Stimulated activated naive CD8-positive, alpha-beta T cell treated with anti-CD3 and anti-CD28 coated beads, Interleukin-15, Interleukin-2, amounts not matched to agents 100 ng/mL and 50 ng/mL, for 24 hours (primary cell): ENCODE results near the gene GRAMD2A.

Experiments used
- H3K27ac Mint-ChIP-seq: one replicate; pipeline ENCODE4 v1.8.0; 2021; ENCODE audit warnings: mild to moderate bottlenecking, mixed read lengths
- H3K27me3 Mint-ChIP-seq: one replicate; pipeline ENCODE4 v1.8.0; 2021; ENCODE audit warnings: mixed read lengths
- H3K36me3 Mint-ChIP-seq: one replicate; pipeline ENCODE4 v1.8.0; 2021; ENCODE audit warnings: low read depth, mixed read lengths
- H3K4me1 Mint-ChIP-seq: one replicate; pipeline ENCODE4 v1.8.0; 2021; ENCODE audit warnings: low read depth, mixed read lengths
- H3K4me3 Mint-ChIP-seq: one replicate; pipeline ENCODE4 v1.8.0; 2021; ENCODE audit warnings: mild to moderate bottlenecking, mixed read lengths
- H3K9me3 Mint-ChIP-seq: one replicate; pipeline ENCODE4 v1.8.0; 2021; ENCODE audit warnings: mixed read lengths

The GRAMD2A gene

DNA sequence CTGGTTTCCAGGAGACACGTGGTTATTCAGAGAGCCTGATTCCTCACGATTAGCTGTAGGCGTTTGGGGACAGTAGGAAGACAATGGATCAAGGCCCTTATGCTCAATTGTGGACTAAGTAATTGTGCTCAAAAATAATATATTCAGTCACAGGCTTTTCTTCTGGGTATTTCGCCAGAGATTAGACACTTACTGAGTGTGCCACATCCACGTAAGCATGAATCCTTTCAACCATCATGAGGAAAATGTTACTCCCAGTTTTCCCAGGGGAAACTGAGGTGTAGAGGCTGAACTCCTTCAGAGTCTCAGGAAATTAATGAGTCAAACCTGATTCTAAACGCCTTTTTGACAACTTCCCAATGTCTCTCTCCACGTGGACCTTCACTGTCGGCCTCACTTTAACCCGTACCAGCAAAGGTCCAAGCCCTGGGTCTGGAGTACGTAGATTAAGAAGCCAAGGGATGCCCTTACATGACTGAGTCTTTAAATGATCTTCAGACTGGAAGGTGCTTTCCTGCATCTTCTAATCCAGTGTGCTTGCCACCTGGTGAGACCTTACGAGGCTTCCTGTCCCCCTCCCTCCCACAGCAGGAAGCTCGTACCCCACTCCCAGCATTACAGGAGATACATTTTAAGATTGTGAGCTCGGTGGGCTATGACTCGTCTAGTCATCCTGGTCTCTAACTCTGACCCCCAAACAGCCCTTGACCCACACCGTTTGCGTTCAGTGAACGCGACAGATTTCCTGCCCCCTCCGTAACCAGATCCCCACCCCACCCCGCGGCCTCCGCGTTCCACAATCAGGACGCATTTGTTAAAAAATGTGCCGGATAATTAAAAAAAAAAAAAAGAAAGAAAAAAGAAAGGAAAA lies 31.7 kb upstream of the GRAMD2A start:
- Mint-ChIP-seq H3K27ac (peak overlapping the region; percentile 100), H3K4me1 (peaks cover 55% of the 10 kb centered on the region), H3K27me3 (no peaks in the 10 kb centered on the region), H3K36me3 (peaks cover 54% of the 10 kb centered on the region), H3K9me3 (no peaks in the 10 kb centered on the region), H3K4me3 (peak overlapping the region; percentile 94)

DNA sequence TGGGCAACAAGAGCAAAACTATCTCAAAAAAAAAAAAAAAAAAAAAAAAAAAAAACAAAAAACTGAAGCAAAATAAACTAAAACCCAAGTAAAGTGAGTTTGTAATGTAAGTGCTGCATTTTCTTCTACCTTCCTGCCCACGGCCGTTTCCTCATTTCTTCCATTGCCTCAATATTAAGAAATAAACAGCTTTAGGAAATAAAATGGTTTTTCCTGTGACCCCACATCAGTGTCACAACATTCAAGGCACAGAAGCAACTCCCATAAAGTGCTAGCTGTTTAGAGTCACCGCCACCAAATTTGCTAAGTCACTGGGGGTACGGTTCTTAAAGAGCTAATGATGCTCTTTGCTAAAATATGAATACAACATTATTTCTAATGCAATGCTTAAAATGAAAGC lies 30.1 kb upstream of the GRAMD2A start:
- no peaks in the 10 kb centered on the region for H3K27me3 Mint-ChIP-seq
- H3K36me3 Mint-ChIP-seq: peaks cover 70% of the 10 kb centered on the region
- H3K4me1 Mint-ChIP-seq: peaks cover 67% of the 10 kb centered on the region
- peak overlapping the region; percentile 94 for H3K4me3 Mint-ChIP-seq
- H3K9me3 Mint-ChIP-seq: no peaks in the 10 kb centered on the region
- peak overlapping the region; percentile 100 for H3K27ac Mint-ChIP-seq

DNA sequence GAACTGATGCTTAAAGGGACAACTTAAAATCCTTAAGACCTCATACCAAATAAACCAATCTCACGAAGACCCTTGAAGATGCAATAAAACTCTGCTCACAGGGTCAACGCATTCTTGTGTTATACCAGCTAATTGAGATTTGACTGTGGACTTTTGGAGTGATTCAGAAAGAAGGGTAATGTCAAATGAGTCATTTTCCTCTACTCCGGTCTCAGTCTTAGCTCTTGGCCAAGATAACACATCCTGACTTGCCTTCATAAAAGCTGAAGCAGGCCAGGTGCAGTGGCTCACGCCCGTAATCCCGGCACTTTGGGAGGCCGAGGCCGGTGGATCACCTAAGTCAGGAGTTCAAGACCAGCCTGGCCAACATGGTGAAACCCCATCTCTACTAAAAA lies 29.6 kb upstream of the GRAMD2A start:
- H3K4me1 Mint-ChIP-seq: peaks cover 67% of the 10 kb centered on the region
- no peaks in the 10 kb centered on the region for H3K27me3 Mint-ChIP-seq
- H3K27ac Mint-ChIP-seq: peak overlapping the region; percentile 100
- peaks cover 75% of the 10 kb centered on the region for H3K36me3 Mint-ChIP-seq
- H3K4me3 Mint-ChIP-seq: peak overlapping the region; percentile 94
- no peaks in the 10 kb centered on the region for H3K9me3 Mint-ChIP-seq

DNA sequence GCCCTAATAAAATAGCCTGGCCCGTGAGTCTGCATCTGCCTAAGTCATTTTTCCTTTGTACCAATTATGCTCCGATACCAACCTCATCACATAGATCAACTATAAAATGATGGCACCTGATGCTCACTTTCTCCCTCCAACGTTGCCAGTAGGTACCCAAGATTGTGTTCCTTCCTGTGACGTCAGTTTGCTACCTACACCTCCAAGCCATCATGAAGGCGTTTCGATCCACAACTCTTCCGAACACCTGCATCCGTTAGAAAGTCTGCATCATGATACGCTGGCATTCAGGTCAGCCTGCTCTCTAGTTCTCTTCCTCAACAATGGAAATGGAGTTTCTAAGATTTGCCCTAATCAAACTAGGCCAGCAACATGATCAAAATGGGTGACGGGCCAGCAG lies 25.7 kb upstream of the GRAMD2A start:
- Mint-ChIP-seq H3K36me3 (peaks cover 94% of the 10 kb centered on the region), H3K4me3 (peak overlapping the region; percentile 59), H3K9me3 (no peaks in the 10 kb centered on the region), H3K4me1 (peaks cover 80% of the 10 kb centered on the region), H3K27me3 (no peaks in the 10 kb centered on the region), H3K27ac (peak overlapping the region; percentile 85)

DNA sequence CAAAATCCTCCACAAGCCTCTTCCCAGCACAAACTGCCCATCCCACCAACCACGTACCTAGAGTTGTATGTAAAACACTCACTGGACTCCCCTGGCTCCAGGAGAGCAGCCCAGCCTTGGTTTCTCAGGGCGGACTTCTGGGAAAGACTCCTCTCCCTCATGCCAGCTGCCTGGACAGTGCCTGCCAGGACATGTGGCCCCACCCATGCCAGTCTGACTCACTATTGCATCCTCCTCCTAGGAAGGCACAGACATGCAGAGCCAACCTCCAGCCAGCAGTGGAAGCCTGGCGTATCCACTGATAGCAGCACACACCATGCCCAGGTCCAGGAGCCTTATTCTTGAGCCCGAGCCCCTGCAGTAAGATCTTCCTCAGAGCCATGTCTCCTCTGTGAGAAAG lies 24.8 kb upstream of the GRAMD2A start:
- Mint-ChIP-seq H3K9me3 (no peaks in the 10 kb centered on the region), H3K27me3 (no peaks in the 10 kb centered on the region), H3K4me1 (peaks cover 75% of the 10 kb centered on the region), H3K4me3 (peak overlapping the region; percentile 68), H3K27ac (peak overlapping the region; percentile 85), H3K36me3 (peaks cover 94% of the 10 kb centered on the region)

DNA sequence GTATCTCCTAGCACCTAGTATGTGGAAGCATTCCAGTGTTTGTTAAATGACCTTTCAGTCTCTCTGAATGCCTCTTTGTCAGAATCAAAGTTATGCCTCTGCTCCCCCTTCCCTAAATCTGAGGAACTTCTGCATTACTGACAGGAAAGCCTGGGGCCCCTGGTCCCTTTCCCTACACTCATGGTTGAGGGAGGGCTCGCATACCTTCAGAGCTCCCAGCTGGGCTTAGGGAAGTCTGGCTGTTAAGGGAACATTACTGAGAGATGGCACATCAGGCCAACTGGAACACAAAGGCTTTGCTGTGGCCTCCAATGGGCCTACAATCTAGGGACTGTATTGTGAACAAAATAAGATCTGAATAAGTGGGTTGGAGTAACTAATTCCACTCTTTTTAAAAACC lies 23.1 kb upstream of the GRAMD2A start:
- peaks cover 87% of the 10 kb centered on the region for H3K36me3 Mint-ChIP-seq
- H3K27me3 Mint-ChIP-seq: no peaks in the 10 kb centered on the region
- H3K9me3 Mint-ChIP-seq: no peaks in the 10 kb centered on the region
- H3K4me3 Mint-ChIP-seq: peak overlapping the region; percentile 35
- H3K27ac Mint-ChIP-seq: peak overlapping the region; percentile 77
- peaks cover 60% of the 10 kb centered on the region for H3K4me1 Mint-ChIP-seq

DNA sequence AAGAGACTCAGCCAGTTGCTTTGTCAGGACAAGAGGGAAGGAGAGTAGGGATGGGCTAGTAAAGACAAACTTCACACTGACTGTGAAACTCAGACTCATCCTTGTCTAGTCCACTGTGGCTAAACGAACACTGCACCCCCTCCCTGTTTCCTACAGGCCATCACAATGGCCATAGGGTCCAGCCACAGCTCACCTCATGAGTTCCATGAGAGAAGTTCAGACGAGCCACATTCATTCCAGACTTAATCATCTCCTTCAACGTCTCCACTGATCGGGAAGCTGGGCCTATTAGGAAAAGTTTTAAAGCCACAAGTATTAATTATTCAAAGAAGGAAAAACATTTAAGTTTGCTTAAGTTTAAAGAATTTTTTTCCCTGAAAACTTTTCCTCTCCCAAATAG lies 19.6 kb upstream of the GRAMD2A start:
- no peaks in the 10 kb centered on the region for H3K27me3 Mint-ChIP-seq
- H3K4me3 Mint-ChIP-seq: no peak overlapping the region
- H3K27ac Mint-ChIP-seq: peak overlapping the region; percentile 23
- peaks cover 30% of the 10 kb centered on the region for H3K4me1 Mint-ChIP-seq
- H3K9me3 Mint-ChIP-seq: no peaks in the 10 kb centered on the region
- H3K36me3 Mint-ChIP-seq: peaks cover 84% of the 10 kb centered on the region

DNA sequence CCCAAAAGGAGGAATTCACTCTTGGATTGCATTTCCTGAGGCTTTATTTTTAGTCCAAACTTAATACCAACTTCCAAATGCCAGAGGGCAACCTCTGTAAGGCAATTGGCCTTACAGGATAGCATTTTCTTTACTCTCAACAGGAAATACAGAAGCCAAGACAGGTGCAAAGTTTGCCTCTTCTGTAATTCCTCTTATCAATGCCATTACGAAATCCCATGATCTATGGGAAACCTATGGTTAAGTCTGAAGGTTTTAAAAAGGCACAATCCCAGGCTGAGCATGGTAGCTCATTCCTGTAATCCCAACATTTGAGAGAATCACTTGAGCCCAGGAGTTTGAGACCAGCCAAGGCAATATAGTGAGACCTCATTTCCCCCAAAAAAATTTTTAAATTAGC lies 18.5 kb upstream of the GRAMD2A start:
- no peaks in the 10 kb centered on the region for H3K9me3 Mint-ChIP-seq
- peaks cover 84% of the 10 kb centered on the region for H3K36me3 Mint-ChIP-seq
- no peak overlapping the region for H3K27ac Mint-ChIP-seq
- H3K4me3 Mint-ChIP-seq: no peak overlapping the region
- H3K4me1 Mint-ChIP-seq: peaks cover 19% of the 10 kb centered on the region
- H3K27me3 Mint-ChIP-seq: no peaks in the 10 kb centered on the region

DNA sequence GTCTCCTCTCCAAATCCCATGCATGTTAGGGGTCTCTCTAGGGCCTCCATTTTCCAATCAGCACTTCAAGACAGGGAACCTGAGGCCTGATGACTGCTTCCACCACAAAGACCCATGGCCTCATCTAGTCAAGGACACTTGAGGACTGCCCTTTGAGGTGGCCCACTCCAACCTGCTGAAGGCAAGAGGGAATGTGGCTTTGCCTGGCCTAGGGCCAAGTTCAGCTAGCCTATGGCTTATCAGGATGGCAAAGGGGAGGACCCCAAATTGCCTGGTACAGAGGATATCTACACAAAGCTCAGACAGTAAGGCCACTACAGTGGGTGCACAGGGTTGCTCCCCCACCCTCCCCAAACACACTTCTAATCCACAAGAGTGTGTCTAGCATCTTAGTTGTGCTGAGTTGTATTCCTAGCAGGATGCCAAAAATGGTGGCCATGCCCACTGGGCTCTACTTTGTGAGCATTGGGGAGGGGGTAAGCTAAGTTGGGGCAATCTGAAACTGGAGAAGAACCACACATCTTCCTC lies 10.0 kb upstream of the GRAMD2A start:
- Mint-ChIP-seq H3K4me3 (no peak overlapping the region), H3K4me1 (peaks cover 26% of the 10 kb centered on the region), H3K27me3 (no peaks in the 10 kb centered on the region), H3K36me3 (peaks cover 98% of the 10 kb centered on the region), H3K27ac (peak overlapping the region; percentile 72), H3K9me3 (no peaks in the 10 kb centered on the region)

DNA sequence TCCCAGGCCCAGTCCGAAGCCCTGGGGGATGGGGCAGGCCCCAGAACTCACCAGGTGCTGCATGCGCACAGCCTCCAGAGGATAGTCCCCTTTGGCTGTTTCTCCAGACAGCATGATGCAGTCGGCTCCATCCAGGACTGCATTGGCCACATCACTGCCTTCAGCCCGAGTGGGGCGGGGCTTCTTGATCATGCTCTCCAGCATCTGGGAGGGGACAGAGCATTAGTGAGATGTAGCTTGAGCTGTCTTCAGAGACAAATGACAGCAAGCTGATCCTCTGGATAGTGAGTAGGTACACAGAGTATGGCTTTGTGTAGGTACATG lies 9.1 kb upstream of the GRAMD2A start:
- Mint-ChIP-seq H3K4me3 (no peak overlapping the region), H3K4me1 (peaks cover 26% of the 10 kb centered on the region), H3K27me3 (no peaks in the 10 kb centered on the region), H3K27ac (no peak overlapping the region), H3K36me3 (peaks cover 97% of the 10 kb centered on the region), H3K9me3 (no peaks in the 10 kb centered on the region)

DNA sequence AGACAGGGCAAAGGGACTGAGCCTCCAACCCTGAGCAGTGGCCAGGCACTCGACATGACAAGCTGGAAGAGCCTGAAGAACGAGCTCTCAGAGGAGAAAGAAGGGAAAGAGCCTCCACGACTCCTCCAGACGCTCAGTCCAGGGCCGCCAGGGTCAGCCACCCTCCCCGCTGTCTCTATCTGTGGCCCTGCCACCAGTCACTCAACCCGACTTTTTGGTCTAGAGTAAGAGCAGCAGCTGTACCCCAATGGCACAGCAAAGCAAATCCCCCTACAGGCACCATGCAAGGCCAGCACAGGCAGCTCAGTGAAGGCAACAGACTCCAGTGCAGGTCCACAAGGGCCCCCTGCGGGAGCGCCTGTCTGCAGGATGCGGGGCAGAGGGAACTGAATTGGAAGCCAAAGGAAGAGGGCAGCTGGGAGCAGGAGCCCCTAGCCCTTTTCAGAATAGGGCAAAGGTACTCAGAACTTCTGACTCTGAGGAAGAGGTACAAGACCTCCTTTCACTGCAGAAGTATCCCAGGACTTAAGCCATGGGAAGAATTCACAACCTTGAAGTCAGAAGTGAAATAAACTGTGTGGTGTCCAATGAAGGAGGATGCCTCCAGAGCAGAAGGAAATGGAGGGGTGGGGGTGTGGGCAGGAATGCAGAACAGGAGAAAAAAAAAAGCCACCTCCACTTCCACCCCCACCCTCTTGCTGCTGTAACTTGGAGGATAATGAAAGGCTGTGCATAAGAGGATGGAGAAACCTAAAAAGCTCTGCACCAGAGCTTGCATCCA lies 8.5 kb upstream of the GRAMD2A start:
- Mint-ChIP-seq H3K4me1 (peaks cover 26% of the 10 kb centered on the region), H3K4me3 (no peak overlapping the region), H3K9me3 (no peaks in the 10 kb centered on the region), H3K27me3 (no peaks in the 10 kb centered on the region), H3K36me3 (peaks cover 97% of the 10 kb centered on the region), H3K27ac (no peak overlapping the region)

DNA sequence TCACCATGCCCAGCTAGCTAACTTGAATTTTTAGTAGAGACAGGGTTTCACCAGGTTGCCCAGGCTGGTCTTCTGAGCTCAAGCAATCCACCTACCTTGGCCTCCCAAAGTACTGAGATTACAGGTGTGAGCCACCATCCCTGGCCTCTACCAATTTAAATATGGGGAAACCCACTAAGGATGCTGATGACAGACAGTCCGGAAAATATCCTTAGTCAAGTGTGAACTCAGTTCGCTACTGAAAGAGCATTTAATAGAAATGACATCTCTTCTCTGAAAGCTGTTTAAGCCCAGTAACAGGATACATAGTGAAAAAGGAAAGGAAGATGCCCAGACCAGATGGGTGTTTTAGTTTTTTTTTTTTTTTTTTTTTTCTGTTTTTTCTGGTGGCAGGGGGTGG lies 7.7 kb upstream of the GRAMD2A start:
- H3K9me3 Mint-ChIP-seq: no peaks in the 10 kb centered on the region
- H3K27ac Mint-ChIP-seq: no peak overlapping the region
- no peak overlapping the region for H3K4me3 Mint-ChIP-seq
- H3K36me3 Mint-ChIP-seq: peaks cover 97% of the 10 kb centered on the region
- no peaks in the 10 kb centered on the region for H3K27me3 Mint-ChIP-seq
- peaks cover 26% of the 10 kb centered on the region for H3K4me1 Mint-ChIP-seq

DNA sequence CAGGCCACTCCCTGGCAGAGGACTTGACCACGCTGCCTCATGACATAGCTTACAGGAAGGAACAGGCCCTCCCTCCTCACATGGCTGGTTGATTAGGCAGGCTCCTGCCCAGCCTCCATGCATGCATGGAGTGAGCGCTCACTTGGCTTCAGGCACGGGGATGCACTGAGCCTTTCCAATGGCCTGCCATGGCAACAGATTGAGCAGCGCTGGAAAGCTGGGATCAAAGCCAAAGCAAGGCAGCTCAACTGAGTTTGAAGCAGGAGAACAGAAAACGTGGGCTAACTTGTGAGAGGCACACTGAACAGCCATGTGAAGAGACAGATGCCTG lies 5.9 kb upstream of the GRAMD2A start:
- no peak overlapping the region for H3K4me3 Mint-ChIP-seq
- peaks cover 18% of the 10 kb centered on the region for H3K4me1 Mint-ChIP-seq
- no peak overlapping the region for H3K27ac Mint-ChIP-seq
- H3K9me3 Mint-ChIP-seq: no peaks in the 10 kb centered on the region
- peaks cover 99% of the 10 kb centered on the region for H3K36me3 Mint-ChIP-seq
- no peaks in the 10 kb centered on the region for H3K27me3 Mint-ChIP-seq

DNA sequence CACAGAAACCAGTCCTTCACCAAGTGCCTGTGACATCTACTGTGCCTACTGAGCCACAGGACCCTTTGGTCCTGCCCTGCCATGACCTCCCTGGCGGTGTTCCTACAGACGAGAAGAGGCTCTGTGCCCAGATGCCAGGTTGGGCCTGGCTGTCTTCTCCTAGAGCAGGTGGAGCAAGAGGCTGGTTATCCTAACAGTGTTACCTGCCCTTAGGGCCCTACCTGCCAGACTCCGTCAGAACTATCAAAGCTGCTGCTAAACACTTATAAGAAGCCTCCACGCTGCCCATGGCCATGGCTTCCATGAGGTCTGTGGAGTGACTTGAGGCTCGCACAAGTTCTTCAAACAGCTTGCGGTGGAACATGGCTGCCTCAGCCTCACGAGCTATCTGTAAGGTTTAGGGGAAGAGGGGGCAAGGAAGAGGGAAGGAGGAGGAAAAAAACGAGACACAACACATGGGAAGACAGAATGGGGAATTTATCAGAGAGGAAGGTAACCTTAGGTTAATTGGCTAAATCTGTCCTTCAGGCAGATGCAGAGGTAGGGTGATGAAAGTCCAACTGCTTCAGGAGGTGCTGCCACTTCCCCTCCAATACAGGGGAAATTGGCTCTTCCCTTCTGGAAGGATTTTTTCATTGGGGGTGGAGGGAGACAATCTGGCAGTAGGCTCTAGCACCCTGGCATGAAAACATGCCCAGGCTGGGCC lies 5.4 kb upstream of the GRAMD2A start:
- Mint-ChIP-seq H3K27ac (peak overlapping the region; percentile 85), H3K4me1 (peaks cover 20% of the 10 kb centered on the region), H3K4me3 (peak overlapping the region; percentile 36), H3K9me3 (no peaks in the 10 kb centered on the region), H3K36me3 (peaks cover 99% of the 10 kb centered on the region), H3K27me3 (peaks cover 2% of the 10 kb centered on the region)

DNA sequence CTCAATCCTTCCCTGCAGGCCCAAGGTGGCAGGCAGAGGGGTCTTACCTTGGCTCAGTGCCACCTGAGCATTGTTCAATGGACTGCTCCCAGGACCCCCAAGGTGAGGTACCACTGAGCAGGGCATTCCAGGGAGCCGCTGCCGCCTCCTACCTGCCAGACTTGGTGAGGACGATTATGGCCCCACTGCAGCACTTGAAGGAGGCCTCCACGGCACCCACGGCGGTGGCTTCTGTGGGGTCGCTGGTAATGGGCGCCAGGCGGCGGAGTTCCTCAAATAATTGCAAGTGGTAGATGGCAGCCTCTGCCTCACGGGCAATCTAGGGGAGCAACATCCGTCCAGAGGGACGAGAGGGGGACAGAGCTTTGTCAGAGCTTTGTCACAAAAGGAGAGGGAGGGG lies 4.7 kb upstream of the GRAMD2A start:
- Mint-ChIP-seq H3K36me3 (peaks cover 95% of the 10 kb centered on the region), H3K27ac (no peak overlapping the region), H3K27me3 (peaks cover 4% of the 10 kb centered on the region), H3K9me3 (no peaks in the 10 kb centered on the region), H3K4me1 (peaks cover 22% of the 10 kb centered on the region), H3K4me3 (no peak overlapping the region)
